EH (cell line): ENCODE measurements around the gene TSPAN17.
A peak's percentile ranks its signal among the peaks of the same experiment; 100 is the strongest.
"Not testable (repeated sequence)": the region's sequence is repeated elsewhere in the genome, so short reads cannot be mapped to it uniquely, and the experiment has no call there.

Experiments
- DNase-seq: peaks from one replicate; pipeline ENCODE4 v3.0.0-alpha.2; 2015; ENCODE audit warnings: low read depth

The TSPAN17 gene, protein sequence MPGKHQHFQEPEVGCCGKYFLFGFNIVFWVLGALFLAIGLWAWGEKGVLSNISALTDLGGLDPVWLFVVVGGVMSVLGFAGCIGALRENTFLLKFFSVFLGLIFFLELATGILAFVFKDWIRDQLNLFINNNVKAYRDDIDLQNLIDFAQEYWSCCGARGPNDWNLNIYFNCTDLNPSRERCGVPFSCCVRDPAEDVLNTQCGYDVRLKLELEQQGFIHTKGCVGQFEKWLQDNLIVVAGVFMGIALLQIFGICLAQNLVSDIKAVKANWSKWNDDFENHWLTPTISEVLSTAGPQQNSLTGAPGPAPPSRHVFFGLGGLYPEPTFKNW

DNA sequence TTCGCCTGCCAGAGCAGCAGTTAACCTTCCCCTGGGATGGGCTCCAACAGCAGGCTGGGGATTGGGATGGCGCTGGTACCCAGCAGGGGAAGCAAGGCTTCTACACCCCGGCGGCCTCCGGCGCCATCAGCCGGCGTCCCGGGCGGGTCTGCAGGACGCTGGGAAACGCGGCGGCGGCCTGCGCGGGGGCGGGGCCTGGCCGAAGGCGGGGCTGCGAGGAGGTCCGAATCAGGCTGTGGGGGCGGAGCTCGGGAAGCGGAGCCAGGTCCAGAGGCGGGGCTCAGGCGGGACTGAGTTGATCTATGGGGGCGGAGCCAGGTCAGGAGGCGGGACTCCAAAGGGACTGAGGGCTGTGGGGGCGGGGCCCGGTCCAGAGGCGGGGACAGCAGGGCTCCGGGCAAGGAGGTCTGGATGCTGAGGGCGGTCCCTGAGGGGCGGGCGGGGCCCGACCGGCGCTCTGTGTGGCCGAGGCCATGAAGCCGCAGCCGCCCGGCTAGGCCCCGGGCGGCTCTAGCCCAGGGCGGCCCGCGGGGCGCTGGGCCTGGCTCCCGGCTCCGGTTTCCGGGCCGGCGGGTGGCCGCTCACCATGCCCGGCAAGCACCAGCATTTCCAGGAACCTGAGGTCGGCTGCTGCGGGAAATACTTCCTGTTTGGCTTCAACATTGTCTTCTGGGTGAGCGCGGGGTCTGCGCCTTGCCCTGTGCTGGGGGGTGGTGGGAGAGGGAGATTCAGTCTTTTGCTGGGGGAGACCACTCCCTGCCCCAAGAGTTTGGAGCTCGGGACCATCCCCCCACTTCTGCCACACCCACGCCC lies at the start of gene TSPAN17:
Gene TSPAN17, plus strand, starts transcription at position 455 of the 813 bp plus-strand sequence. Its CDS starts 132 bp downstream, at position 587.
- DNase-seq = peak; percentile 99

DNA sequence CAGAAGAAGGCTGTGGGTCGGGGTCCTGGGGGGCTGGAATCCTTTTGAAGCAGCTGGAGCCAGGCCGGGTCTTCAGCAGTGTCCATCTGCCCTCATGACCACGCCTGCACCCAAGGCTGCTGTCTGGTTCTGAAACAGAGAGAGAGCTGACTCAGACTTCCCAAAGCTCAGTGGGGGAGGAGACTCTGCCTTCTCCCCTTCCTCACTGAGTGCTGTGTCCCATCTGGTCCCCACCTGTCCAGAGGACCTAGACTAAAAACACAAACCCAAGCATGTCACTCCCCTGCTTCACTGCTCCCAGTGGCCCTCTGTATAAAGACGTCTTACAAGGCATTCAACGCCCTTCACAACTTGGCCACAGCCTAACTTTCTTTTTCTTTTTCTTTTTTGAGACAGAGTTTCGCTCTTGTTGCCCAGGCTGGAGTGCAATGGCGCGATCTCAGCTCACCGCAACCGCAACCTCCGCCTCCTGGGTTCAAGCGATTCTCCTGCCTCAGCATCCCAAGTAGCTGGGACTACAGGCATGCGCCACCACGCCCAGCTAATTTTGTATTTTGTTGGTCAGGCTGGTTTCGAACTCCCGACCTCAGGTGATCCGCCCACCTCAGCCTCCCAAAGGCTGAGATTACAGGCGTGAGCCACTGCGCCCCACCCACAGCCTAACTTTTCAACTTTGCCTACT lies 47.4 kb upstream of the TSPAN17 start:
- DNase-seq = not testable (repeated sequence)

DNA sequence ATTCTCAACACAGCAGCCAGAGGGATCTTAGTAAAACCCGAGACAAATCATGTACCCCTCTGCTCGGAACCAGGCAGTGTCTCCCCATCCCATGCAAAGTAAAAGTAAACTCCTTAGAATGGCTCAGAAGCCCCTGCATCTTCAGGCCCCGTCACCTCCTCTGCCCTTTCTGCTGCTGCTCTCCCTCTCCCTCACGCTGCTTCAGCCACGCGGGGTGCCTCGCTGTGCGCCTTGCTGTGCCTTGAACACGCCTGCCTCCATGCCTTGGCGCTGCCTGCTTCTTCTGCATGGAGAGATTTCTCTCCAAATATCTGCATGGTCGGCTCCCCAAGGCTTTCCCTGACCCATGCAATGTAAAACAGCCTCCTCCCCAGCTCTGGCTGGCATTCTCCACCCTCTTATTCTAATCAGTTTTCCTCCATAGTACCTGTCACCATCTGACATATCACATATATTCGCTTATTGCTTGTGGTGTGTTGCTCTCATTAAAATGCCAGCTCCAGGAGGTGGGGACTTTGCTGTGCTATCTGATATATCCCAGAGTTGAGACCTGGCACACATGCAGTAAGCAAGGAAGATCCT lies 45.3 kb upstream of the TSPAN17 start:
- no peak for DNase-seq

DNA sequence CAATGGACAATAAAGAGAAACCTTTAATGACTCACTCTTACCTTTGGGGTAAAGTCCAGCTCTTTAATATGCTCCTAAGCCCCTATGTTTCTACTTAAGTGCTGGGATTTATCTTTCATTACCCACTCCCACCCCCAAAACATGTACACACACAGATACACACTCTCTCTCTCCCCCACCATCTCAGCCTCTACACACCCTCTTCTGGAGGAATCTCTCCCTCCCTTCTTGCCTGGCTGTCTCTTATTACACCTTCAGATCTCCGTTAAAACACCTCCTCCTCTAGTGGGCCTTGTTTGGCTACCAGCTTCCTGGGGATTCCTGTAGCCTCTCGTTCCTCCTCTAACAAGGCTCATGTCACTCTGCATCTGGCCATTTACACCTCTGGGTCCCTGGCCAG lies 44.2 kb upstream of the TSPAN17 start:
- no peak for DNase-seq

DNA sequence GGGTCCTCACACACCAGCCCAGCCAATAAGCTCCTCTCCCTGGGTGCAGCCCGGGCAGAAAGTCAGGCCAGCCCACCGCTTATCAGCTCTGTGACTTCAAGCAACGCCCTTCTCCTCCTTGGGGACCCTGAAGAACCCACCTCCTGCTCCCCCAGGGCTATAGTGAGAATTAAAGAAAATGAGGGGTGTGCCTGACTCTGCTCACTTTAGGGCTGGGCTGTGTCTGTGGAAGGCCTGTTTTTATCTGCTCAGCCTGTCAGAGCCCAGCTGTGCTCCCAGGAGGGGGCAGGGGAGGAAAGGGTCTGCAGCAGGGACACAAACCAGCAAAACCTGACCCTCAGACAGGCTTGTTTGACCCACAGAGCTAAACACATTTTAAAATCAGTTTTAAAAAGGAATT lies 41.3 kb upstream of the TSPAN17 start:
- no peak for DNase-seq

DNA sequence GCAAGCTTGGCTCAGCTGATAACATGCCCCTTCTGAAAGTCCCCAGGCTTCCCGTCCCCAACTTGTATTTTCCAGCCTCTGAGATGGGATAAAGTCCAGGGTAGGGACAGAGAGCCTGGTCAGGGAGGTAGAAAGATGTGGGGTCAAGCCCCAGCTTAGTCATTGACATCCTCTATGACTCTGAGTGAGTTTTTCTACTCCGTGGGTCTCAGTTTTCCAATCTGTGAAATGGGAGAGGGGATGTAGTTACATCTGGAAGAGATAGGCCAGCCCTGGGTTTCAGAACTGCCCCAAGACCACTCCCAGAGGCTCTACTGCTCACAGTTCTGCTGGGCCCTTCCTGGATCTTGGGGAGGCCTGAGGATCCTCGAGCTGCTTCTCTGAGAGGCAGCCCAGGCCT lies 40.4 kb upstream of the TSPAN17 start:
- DNase-seq = no peak

DNA sequence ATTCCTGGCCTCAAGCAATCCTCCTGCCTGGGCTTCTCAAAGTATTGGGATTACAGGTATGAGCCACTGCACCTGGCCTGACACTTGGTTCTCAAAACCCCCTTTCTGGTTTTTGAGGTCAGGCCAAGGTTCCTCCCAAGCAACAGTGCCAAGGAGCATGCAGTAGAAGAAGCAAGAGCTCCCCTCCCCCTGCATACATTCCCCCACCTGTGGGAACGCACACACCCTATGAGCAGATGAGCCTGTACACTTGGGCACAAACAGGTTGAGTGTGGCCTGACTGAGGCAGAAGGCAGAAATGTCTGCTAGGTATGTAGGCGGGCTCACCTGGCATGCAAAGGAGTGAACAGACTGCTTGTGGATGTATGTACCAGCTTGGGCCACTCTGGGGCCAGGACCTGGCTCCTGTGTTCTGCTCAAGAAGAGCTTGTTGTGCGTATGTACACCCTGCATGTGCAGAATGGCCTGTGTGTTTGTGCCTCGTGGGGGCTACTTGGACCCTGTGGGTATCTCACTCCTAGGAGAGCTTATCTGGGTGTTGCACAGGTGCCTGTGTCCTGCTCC lies 39.1 kb upstream of the TSPAN17 start:
- DNase-seq = no peak

DNA sequence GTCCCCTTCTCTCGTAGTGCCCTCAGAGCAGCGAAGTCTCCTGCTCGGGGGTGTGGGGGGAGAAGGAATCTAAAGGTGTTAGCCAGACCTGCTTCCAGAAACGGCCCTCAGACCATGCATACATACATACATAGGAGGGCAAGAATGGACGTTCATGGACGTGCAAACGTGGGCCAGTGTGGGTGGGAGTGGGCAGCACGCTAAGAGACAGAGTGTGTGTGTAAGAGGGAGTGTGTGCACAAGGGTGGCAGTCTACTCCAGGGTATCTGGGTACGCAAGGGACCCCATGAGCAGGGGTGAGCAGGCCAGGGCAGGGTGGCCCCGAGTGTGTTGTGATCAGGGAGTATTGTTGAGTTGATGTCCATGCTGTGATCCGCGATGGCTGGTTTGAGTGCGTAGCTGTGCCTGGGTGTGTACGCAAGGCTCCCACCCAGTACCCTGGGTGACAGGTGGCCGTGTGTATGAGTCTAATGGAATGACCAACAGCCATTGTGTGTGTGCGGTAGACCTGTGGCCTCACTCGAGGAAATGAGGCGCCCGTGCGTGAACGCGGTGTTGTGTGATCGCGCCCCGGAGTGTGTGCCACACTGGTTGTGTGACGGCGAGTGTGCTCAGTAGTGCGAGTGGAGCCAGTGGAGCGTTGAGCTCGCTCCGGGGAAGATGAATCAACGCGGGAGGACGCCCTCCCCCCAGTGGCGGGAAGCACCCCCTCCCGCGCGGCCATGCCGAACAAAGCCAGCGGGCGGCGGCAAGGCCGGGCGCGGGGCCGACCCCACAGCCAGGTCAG lies 38.2 kb upstream of the TSPAN17 start:
- DNase-seq = no peak

DNA sequence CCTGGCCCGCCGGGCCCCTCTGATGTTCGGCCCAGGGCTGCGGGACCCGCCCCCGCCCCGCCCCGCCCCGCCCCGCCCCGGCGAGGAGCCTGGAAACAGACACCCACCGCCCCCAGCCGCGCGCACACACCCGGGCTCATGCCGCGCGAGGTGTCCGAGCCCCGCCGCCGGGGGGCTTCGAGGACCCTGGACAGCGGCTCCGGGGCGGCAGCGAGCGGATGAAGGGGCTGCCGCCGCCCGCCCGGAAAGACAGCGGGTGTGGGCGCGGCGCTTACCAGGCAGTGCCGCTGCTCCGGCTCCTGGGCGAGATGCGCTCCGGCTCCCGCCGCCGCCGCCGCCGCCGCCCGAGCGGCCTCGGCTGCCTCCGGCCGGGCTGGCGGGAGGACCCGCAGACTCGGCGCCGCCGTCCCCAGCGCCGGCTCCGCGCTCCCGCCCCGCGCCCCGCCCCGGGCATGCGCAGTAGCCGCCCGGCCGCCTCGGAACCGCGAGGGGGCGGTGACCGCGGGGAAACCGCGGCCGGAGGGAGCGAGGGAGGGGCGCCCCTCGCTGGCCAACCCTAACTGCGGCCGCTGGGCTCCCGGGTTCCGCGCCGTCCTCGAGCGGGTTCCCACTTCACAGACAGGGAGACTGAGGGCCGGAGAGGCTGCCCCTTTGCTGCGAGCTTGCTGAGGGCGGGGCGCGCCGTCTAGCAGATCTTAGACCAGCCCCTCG lies 37.4 kb upstream of the TSPAN17 start, which contains the start of gene GPRIN1:
Gene GPRIN1, minus strand, starts transcription at position 433 of the 711 bp plus-strand sequence. CDS start 10,322 bp downstream, outside the sequence.
- peak; percentile 67 for DNase-seq

DNA sequence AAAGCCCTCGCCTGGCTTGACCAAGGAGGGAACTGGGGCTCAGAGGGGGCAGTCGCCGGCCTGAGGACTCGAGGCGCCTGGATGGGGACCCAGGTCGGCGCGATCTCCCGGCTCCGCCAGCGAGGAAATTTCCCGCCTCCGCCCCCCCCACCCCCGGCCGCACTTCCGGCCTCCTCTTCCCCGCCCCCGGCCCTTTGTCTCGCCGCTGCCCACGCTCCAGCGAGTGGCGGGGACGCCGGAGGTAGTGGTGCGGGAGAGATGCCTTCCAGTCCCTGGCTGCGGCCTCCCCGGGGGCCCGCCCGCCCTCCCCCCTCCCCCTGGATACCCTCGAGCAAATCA lies 36.9 kb upstream of the TSPAN17 start:
- DNase-seq = no peak

DNA sequence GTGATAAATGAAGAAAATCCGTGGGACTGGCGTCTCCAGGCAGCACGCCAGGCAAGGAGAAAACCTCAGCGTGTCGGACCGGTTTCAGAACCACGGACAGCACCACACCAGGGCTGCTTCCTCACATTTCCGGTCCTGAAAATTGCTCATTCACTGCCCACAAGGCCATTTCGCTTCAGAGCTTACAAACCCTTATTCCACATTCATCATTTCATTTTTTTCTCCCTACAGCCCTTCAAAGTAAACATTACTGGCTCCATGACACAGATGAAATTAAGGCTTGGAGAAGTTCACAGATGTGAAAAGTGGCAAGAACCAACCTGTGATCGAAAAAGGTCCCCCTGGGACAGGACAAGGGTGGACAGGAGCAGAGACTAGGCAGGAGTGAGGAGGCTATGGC lies 35.8 kb upstream of the TSPAN17 start:
- peak; percentile 85 for DNase-seq

DNA sequence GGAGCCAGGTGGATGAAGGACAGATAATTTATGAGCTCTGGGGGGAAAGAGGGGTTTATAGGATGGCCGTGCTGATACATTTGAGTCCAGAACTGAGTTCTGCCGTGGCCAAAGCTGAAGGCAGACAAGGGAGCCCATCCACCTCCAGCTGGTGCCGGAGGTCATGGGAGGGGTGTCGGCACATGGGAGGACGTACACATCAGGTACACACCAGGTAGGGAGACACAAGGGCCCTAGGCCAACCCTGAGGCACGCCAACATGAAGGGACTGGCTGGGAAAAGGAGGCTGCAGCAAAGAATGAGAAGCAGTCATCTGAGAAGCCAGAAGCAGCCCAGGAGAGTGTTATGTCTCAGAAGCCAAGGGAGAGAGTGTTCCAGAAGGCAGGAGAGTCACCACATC lies 35.3 kb upstream of the TSPAN17 start:
- DNase-seq = no peak

DNA sequence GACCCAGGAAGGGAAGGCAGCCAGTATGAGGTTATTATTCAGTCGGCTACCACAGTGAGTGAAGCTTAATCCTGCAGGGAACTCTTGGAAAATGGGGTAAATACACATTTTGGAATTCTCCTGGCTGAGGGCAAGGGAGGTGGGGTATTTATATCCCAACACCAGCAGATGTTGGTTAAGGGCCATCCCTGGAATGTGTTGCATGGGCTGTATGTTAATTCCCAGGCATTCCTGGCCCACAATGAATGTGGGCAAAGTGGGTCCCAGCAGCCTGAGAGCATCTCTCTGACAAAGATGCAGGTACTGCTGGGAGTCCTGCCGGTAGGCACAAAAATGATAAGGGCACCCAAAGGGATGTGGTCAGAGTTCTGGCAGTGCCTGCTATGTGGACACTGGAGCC lies 34.4 kb upstream of the TSPAN17 start:
- DNase-seq = no peak

DNA sequence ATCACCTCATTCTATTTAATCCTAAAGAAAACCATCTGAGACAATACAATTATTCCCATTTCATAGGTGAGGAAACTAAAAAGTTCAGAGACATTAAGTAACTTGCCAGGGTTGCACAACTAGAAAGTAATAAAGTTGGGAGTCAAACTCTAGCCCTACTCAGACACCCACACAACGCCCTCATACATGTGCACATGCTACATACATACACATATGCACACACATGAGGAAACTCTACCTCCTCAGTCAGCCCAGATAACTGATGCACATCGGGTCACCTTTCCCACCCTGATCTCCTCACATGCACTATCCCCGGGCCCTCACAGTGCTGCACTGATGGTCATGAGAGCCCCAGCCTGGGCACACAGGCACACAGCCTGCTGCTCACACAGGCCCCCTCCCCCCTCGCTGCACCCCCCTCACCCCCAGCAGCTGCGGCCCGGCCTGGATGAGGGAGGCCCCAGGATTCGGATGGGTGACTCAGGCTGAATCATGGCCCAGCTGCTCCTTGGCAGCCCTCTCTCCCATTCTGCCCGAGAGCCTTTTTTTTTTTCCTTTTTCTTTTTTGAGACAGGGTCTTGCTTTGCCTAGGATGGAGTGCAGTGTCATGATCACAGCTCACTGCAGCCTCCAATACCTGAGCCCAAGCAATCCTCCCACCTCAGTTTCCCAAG lies 32.3 kb upstream of the TSPAN17 start:
- peak; percentile 75 for DNase-seq

DNA sequence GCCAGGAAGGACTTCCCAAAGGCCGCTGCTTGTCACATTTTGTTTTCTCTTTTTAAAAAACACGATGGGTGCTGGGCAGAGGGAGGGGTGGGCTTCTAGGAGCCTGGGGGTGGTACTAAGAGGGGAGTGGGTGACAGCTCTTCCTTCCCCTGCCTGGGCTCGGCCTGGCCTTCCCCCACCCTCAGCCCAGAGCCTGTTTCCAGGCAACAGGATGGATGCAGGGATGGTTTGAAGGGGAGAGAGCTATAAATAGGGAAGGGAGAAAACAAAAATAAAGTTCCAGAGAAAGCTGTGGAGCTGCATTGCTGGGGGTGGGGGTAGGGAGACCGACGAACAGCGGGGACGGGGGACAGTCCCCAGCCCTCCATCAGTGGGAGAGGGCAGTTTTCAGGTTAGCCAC lies 30.8 kb upstream of the TSPAN17 start:
- DNase-seq = no peak

DNA sequence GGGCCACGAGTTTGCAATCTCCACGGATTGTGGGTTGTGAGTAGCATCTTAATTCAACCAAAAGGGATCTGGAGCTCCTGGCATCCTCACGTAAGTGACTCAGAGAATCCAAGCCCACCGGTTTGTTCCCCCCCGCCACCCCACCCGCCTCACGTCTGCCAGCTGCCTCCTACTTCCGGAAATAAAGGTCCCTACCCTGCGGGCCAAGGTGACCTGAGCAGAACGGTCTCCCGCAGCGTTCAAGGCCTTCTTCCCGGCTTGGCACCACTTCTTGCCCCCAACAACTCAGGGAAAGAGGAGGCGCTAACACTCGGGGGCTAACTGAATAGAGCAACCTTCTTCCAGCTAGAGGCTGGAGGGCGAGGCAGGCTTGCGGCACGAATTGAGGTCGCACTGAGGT lies 28.5 kb upstream of the TSPAN17 start:
- DNase-seq = no peak

DNA sequence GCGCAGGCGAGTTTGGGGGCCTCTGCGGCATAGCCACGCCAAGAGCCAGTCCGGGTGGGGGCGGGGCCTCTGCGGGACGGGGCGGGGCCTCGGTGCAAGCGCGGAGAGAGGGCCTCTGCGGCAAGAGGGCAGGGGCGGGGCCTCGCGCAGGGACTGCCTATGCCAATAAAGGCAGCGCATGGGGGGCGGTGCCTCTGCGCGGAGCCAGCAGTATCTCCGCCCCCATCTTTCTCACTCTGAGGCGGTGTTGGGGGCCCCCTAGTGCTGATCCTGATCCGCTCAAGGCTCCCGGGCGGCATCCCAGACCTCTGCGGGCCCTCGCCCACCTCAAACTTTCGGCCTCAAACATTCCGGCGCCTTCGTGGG lies 28.1 kb upstream of the TSPAN17 start:
- peak; percentile 83 for DNase-seq

DNA sequence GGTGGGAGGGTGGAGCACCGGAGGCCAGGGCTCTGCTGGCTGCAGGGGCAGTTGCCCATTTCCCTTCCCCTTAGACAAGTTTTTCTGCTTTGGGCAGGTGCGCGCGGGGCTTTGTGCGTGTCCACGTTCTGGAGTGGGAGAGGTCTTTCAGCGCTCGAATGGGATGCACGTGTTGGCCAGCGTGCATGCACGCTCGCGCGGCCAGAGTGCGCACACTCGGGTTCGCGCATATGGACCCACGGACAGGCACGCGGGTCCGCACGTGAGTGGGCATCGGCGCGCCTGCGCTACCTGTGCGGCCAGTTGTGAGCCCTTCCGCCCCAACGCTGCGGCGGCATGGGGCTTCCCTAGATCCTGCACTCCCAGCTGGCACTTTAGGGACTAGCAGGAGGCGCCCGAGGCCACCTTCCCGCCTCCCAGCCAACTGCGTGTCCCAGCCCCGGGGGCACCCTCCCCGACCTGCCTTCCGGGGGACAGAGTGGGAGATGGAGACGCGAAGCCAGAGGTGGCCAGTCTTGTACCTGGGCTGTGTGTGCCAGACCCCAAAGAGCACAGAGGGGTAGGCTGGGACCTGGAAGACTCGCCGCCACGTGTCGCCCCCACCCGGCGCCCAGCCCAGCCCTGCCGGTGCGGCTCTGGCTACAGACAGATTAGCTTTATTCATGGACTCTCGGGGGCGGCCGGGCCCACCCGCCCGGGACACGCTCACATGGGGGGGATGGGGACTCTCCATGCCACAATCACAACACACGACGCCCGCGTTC lies 27.5 kb upstream of the TSPAN17 start:
- no peak for DNase-seq

DNA sequence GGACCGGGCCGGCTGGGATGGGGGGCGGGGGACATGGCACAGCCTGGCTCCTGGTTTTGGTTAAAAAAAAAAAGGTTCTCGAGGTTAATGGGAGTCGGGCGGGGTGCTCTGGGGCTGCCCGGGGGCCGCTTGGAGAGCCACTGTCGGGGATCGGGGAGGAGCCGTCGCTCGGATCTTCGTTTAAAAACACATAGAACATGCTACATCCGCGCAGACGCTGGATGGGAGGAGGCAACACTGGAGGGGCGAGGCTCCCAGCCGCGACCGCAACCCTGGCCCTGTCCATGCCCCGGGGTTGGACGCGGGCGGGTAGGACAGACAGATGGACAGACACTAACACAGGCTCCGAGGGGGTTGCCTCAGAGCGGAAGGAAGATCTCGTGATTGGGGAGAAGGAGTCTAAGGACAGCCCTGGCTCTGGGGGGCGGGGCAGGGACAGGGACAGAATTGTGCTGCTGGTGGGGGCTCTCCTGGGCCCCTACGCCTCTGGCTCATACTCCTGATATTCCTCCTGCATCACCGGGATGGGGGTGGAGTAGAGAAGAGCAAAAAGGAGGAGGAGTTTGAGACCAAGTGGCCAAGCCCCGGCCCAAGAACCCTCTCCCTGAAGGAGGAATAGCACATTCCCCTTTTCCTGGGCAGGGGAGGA lies 26.8 kb upstream of the TSPAN17 start:
- peak; percentile 50 for DNase-seq
